Measurements from ENCODE around the gene PCSK6.

DNA sequence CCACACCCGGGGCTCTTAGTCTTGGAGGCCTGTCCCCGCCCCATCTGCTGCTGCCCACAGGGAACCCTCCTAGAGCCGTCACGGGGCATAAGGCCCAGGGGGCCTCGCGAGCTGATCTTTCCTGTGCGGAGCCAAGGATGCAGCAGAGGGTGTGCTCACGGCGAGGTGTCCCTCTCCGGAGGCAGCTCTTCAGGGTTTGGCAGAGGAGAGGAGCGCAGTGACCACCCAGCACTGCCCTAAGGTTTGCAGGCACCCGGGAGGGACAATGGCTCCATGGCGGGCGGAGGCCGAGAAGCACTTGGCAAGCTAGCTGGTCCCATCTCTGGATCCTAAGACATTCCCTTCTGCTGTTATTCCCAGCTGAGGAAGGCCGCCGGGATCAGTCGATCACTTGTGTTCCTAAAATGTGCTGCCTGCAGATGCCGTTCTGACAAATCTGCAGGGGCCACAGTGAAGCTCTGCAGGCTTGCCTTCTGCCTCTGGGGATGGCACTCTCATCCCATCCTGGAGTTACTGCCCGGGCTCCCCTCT is 47.4 kb upstream of the PCSK6 start:
- no peak for TF ChIP-seq POLR2A (IDR thresholded peaks at IDR 0.05)
- TF ChIP-seq, protein P1, sequence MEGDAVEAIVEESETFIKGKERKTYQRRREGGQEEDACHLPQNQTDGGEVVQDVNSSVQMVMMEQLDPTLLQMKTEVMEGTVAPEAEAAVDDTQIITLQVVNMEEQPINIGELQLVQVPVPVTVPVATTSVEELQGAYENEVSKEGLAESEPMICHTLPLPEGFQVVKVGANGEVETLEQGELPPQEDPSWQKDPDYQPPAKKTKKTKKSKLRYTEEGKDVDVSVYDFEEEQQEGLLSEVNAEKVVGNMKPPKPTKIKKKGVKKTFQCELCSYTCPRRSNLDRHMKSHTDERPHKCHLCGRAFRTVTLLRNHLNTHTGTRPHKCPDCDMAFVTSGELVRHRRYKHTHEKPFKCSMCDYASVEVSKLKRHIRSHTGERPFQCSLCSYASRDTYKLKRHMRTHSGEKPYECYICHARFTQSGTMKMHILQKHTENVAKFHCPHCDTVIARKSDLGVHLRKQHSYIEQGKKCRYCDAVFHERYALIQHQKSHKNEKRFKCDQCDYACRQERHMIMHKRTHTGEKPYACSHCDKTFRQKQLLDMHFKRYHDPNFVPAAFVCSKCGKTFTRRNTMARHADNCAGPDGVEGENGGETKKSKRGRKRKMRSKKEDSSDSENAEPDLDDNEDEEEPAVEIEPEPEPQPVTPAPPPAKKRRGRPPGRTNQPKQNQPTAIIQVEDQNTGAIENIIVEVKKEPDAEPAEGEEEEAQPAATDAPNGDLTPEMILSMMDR (IDR thresholded peaks at IDR 0.05), result no peak

All from Peyer's patch (tissue), 4 donors.